ENCODE results near the gene NINL.

NINL gene

DNA sequence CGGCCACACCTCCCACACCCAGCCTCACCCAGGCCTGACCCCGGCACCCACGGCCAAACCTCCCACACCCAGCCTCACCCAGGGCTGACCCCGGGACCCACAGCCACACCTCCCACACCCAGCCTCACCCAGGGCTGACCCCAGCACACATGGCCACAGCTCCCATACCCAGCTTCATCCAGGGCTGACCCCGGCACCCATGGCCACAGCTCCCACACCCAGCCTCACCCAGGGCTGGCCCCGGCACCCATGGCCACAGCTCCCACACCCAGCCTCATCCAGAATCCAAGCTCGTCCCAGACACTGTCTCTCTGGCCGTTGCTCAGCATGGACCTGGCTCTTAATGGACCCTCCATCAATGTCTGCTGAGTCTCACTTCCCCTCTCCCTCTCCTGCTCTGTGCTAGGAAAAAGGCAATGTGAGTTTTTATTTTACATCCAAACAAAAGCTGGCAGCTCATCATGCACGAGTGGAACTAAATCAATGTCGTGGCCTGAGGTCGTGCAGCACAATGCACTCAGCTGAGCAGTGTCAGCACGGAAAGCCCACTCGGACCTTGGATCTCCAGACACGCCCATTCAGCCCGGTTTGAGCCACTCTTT, 36.1 kb downstream of the NINL start:
- no peak for TF ChIP-seq EZH2 (IDR thresholded peaks at IDR 0.05; ENCODE audit: borderline replicate concordance, low read length)
- TF ChIP-seq, protein P1, sequence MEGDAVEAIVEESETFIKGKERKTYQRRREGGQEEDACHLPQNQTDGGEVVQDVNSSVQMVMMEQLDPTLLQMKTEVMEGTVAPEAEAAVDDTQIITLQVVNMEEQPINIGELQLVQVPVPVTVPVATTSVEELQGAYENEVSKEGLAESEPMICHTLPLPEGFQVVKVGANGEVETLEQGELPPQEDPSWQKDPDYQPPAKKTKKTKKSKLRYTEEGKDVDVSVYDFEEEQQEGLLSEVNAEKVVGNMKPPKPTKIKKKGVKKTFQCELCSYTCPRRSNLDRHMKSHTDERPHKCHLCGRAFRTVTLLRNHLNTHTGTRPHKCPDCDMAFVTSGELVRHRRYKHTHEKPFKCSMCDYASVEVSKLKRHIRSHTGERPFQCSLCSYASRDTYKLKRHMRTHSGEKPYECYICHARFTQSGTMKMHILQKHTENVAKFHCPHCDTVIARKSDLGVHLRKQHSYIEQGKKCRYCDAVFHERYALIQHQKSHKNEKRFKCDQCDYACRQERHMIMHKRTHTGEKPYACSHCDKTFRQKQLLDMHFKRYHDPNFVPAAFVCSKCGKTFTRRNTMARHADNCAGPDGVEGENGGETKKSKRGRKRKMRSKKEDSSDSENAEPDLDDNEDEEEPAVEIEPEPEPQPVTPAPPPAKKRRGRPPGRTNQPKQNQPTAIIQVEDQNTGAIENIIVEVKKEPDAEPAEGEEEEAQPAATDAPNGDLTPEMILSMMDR (IDR thresholded peaks at IDR 0.05; ENCODE audit: low read length), result no peak
- no peak overlapping the region for H2AFZ ChIP-seq (ENCODE audit: low read length)
- H3K4me3 ChIP-seq (ENCODE audit: low read depth, low read length, poor library complexity, severe bottlenecking), result no peak overlapping the region
- H3F3A ChIP-seq (ENCODE audit: insufficient read depth, low read length), result no peaks in the 10 kb centered on the region
- H4K20me1 ChIP-seq (ENCODE audit: insufficient read depth, low read length), result no peaks in the 10 kb centered on the region
- H3K27me3 ChIP-seq (ENCODE audit: insufficient read depth, low read length), result no peaks in the 10 kb centered on the region
- no peaks in the 10 kb centered on the region for H3K9me2 ChIP-seq (ENCODE audit: low read depth, low read length)
- H3K4me2 ChIP-seq (ENCODE audit: low read length), result no peak overlapping the region
- no peak overlapping the region for H3K27ac ChIP-seq (ENCODE audit: low read depth, low read length, poor library complexity, severe bottlenecking)
- H3K79me2 ChIP-seq (ENCODE audit: insufficient read depth, low read length), result no peaks in the 10 kb centered on the region
- no peaks in the 10 kb centered on the region for H3K4me1 ChIP-seq (ENCODE audit: insufficient read depth, low read length, severe bottlenecking)
- no peaks in the 10 kb centered on the region for H3K9me3 ChIP-seq (ENCODE audit: low read length)
- H3K36me3 ChIP-seq (ENCODE audit: insufficient read depth, low read length), result no peaks in the 10 kb centered on the region
- H3K9ac ChIP-seq (ENCODE audit: low read length), result no peak overlapping the region

DNA sequence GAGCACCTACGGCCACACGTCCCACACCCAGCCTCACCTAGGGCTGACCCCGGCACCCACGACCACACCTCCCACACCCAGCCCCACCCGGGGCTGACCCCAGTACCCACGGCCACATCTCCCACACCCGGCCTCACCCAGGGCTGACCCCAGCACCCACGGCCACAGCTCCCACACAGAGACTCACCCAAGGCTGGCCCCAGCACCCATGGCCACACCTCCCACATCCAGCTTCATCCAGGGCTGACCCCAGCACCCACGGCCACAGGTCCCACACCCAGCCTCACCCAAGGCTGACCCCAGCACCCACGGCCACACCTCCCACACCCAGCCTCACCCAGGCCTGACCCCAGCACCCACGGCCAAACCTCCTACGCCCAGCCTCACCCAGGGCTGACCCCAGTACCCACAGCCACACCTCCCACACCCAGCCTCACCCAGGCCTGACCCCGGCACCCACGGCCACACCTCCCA, 36.7 kb downstream of the NINL start:
- no peak overlapping the region for H3K4me2 ChIP-seq (ENCODE audit: low read length)
- no peak overlapping the region for H3K9ac ChIP-seq (ENCODE audit: low read length)
- no peak overlapping the region for H2AFZ ChIP-seq (ENCODE audit: low read length)
- H3K9me3 ChIP-seq (ENCODE audit: low read length), result no peaks in the 10 kb centered on the region
- H3K27me3 ChIP-seq (ENCODE audit: insufficient read depth, low read length), result no peaks in the 10 kb centered on the region
- H3K36me3 ChIP-seq (ENCODE audit: insufficient read depth, low read length), result no peaks in the 10 kb centered on the region
- no peaks in the 10 kb centered on the region for H3K79me2 ChIP-seq (ENCODE audit: insufficient read depth, low read length)
- H4K20me1 ChIP-seq (ENCODE audit: insufficient read depth, low read length), result no peaks in the 10 kb centered on the region
- no peak overlapping the region for H3K27ac ChIP-seq (ENCODE audit: low read depth, low read length, poor library complexity, severe bottlenecking)
- H3F3A ChIP-seq (ENCODE audit: insufficient read depth, low read length), result no peaks in the 10 kb centered on the region
- no peaks in the 10 kb centered on the region for H3K4me1 ChIP-seq (ENCODE audit: insufficient read depth, low read length, severe bottlenecking)
- no peak overlapping the region for H3K4me3 ChIP-seq (ENCODE audit: low read depth, low read length, poor library complexity, severe bottlenecking)
- TF ChIP-seq, protein P1 (IDR thresholded peaks at IDR 0.05; ENCODE audit: low read length), result no peak
- TF ChIP-seq EZH2 (IDR thresholded peaks at IDR 0.05; ENCODE audit: borderline replicate concordance, low read length), result no peak
- no peaks in the 10 kb centered on the region for H3K9me2 ChIP-seq (ENCODE audit: low read depth, low read length)

DNA sequence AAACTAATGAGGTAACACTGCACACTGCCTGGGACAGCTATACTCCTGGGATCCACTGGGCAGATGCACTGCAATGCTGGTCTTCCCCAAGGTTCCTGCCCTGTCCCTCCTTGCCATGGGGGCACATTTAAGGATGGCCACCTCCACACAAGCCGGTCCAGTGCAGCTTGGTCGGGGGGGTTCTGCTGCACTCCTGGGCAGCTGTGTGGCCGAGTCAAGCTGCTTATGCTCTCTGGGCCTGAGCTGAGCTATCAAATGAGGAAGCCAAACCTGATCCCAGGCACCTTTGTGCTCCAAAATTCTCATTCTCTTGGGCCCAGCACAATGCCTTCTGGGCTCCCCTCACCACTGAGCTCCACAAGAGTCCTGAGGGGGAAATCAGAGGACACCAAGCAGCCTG, 37.3 kb downstream of the NINL start:
- H3K27ac ChIP-seq (ENCODE audit: low read depth, low read length, poor library complexity, severe bottlenecking), result no peak overlapping the region
- H3K4me1 ChIP-seq (ENCODE audit: insufficient read depth, low read length, severe bottlenecking), result no peaks in the 10 kb centered on the region
- no peaks in the 10 kb centered on the region for H3K9me2 ChIP-seq (ENCODE audit: low read depth, low read length)
- no peak overlapping the region for H3K4me3 ChIP-seq (ENCODE audit: low read depth, low read length, poor library complexity, severe bottlenecking)
- no peaks in the 10 kb centered on the region for H3K36me3 ChIP-seq (ENCODE audit: insufficient read depth, low read length)
- no peaks in the 10 kb centered on the region for H3K9me3 ChIP-seq (ENCODE audit: low read length)
- H3K79me2 ChIP-seq (ENCODE audit: insufficient read depth, low read length), result no peaks in the 10 kb centered on the region
- H4K20me1 ChIP-seq (ENCODE audit: insufficient read depth, low read length), result no peaks in the 10 kb centered on the region
- H3F3A ChIP-seq (ENCODE audit: insufficient read depth, low read length), result no peaks in the 10 kb centered on the region
- TF ChIP-seq, protein P1 (IDR thresholded peaks at IDR 0.05; ENCODE audit: low read length), result no peak
- no peak for TF ChIP-seq EZH2 (IDR thresholded peaks at IDR 0.05; ENCODE audit: borderline replicate concordance, low read length)
- no peak overlapping the region for H3K4me2 ChIP-seq (ENCODE audit: low read length)
- H3K27me3 ChIP-seq (ENCODE audit: insufficient read depth, low read length), result no peaks in the 10 kb centered on the region
- H2AFZ ChIP-seq (ENCODE audit: low read length), result no peak overlapping the region
- H3K9ac ChIP-seq (ENCODE audit: low read length), result no peak overlapping the region

All from OCI-LY1 (cell line).